DOHH2 (cell line): Measurements from ENCODE around the gene MAP2K6.

Experiments
- CTCF ChIP-seq: fragments of 200-600 bp; sonication (generic); IDR thresholded peaks from one replicate; pipeline ENCODE4 v1.5.1; 2014; ENCODE audit warnings: antibody characterized with exemption, mild to moderate bottlenecking, low read depth, low read length; ENCODE audit not compliant: poor library complexity, severe bottlenecking
- EZH2phosphoT487 ChIP-seq: fragments of 200-600 bp; sonication (generic); IDR thresholded peaks from 2 replicates; pipeline ENCODE4 v1.6.1; 2017; ENCODE audit warnings: borderline replicate concordance, mild to moderate bottlenecking, antibody characterized with exemption, low read length, moderate library complexity, mixed read lengths

GRCh38 chr17:69500911-69501429 lies 86.5 kb downstream of the MAP2K6 start:
- TF ChIP-seq CTCF (no peak), EZH2phosphoT487 (no peak)
